Breast epithelium (tissue), 3 donors: ENCODE results near the gene PLOD1.

Source experiments
- CTCF ChIP-seq, 3 donors: fragments of 450-650 bp; IDR thresholded peaks; one replicate each; pipeline ENCODE4 v1.5.1; 2016 to 2017; ENCODE audit warnings: antibody characterized with exemption in 3 of 3, mild to moderate bottlenecking in 3 of 3, moderate library complexity in 3 of 3
- POLR2A ChIP-seq: fragments of 450-650 bp; IDR thresholded peaks from one replicate; pipeline ENCODE4 v1.6.1; 2016; ENCODE audit warnings: antibody characterized with exemption, mild to moderate bottlenecking, moderate library complexity
- POLR2AphosphoS5 ChIP-seq, 3 donors: sonication (generic); formaldehyde crosslinking; IDR thresholded peaks; one replicate each; pipeline ENCODE4 v1.6.1; 2017; ENCODE audit warnings: antibody characterized with exemption in 3 of 3

DNA sequence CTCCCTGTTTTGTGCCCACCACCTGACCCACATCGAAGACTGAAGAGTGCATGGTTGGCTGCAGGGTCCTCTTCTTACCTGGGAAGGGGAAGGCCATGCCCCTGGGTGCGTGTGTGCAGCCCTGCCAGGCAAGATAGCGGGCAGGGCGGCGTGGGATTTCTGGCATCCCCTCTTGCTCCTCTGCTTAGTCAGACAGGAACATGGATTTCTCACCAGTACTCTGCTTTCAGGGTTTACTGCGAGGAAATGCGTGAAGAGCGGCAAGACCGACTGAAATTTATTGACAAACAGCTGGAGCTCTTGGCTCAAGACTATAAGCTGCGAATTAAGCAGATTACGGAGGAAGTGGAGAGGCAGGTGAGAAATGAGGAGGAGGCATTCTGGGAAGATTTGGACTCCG, 69.2 kb downstream of the PLOD1 start:
- TF ChIP-seq POLR2A (no peak), CTCF (IDR thresholded peaks at IDR 0.05) (no peak), POLR2AphosphoS5 (IDR thresholded peaks at IDR 0.05) (no peak)
